Measurements from ENCODE around the gene SGPP1. TPM values are rescaled to one million over a fixed set of nuclear protein-coding genes. Genes with fewer than 3 reads are reported as not detected.

The SGPP1 gene
- total and polyA plus RNA-seq, 2 donors (not counting 1 experiment from before 2014, with no cell fraction given): 13.8 to 46.4 TPM

DNA sequence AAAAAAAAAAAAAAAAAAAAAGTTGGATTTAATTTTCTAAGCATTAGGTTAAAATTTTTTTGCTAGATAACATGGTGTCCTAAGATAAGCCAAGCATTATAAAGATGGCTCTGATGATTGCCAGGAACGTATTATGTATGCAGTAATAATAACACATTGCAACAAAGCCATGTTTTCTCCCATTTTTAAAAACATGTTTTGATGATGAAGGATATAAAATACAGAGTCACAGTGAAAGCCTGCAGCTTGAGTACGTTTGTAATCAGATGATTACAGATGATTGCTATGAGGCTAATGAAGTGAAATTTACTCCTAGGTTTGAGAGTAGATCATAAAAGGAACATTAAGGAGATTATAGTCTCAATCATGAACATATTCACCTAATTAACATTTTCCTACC lies 72.9 kb downstream of the SGPP1 start:
- no peak for DNase-seq
- Histone ChIP-seq H3K4me3 (ENCODE audit: control extremely low read depth in 1 of 5, extremely low read depth in 1 of 5, insufficient read depth in 1 of 5, low read depth in 2 of 5, low read length in 4 of 5) (no peak overlapping the region), H3K9ac (ENCODE audit: low read length) (no peak overlapping the region), H4K20me1 (ENCODE audit: control insufficient read depth, insufficient read depth, low read length, poor library complexity, severe bottlenecking) (no peaks in the 10 kb centered on the region), H3K9me3 (ENCODE audit: control extremely low read depth in 1 of 3, control insufficient read depth in 2 of 3, insufficient read depth in 1 of 3, low read length in 2 of 3) (no peaks in the 10 kb centered on the region), H3K4me1 (ENCODE audit: control insufficient read depth in 2 of 2, insufficient read depth in 2 of 2, low read length in 2 of 2) (peaks cover 5 to 6% of the 10 kb centered on the region in 2 donors), H3K27ac (ENCODE audit: low read length in 2 of 2) (no peak overlapping the region), H3K4me2 (replicated peaks; ENCODE audit: low read depth, low read length, poor library complexity, severe bottlenecking) (no peak overlapping the region), H3K27me3 (replicated peaks in 1 of 4; ENCODE audit: control extremely low read depth in 1 of 4, control insufficient read depth in 3 of 4, insufficient read depth in 4 of 4, low read length in 3 of 4) (no peaks in the 10 kb centered on the region), H3K79me2 (ENCODE audit: control insufficient read depth, insufficient read depth, low read length) (no peaks in the 10 kb centered on the region), H2AFZ (ENCODE audit: insufficient read depth, low read depth, low read length, poor library complexity, severe bottlenecking) (no peak overlapping the region), H3K36me3 (replicated peaks in 1 of 2; ENCODE audit: control extremely low read depth in 1 of 2, control insufficient read depth in 1 of 2, extremely low read depth in 1 of 2, insufficient read depth in 2 of 2, low read length in 1 of 2) (no peaks in the 10 kb centered on the region)
- TF ChIP-seq CTCF (IDR thresholded peaks at IDR 0.05): no peak
- no peak for TF ChIP-seq EZH2 (IDR thresholded peaks at IDR 0.05; ENCODE audit: borderline replicate concordance, insufficient read depth, low read depth, low read length, poor library complexity, severe bottlenecking)
- POLR2A ChIA-PET: interaction anchor here (0.7 kb wide), 1 partner anchor 23 kb away, joined by 3 read pairs; no protein-coding TSS in a partner anchor
- Mint-ChIP-seq H3K4me3 (no peak overlapping the region), H3K27ac (no peak overlapping the region), H3K4me1 (peaks cover 9% of the 10 kb centered on the region), H3K27me3 (no peaks in the 10 kb centered on the region), H3K9me3 (ENCODE audit: insufficient read depth) (no peaks in the 10 kb centered on the region)
- CTCF ChIA-PET: no interaction called here
- WGBS (ENCODE audit: insufficient coverage): no CpG with 5 or more reads among the region's 2 CpGs
- ATAC-seq (ENCODE audit: low read depth): no peak
- intact Hi-C loops (cut with micrococcal nuclease): no loop called here

GRCh38 chr14:63654346-63654745 lies 73.5 kb downstream of the SGPP1 start:
- no peak for TF ChIP-seq CTCF (IDR thresholded peaks at IDR 0.05)
- no peak for TF ChIP-seq EZH2 (IDR thresholded peaks at IDR 0.05; ENCODE audit: borderline replicate concordance, insufficient read depth, low read depth, low read length, poor library complexity, severe bottlenecking)
- Histone ChIP-seq H3K4me2 (replicated peaks; ENCODE audit: low read depth, low read length, poor library complexity, severe bottlenecking) (no peak overlapping the region), H4K20me1 (ENCODE audit: control insufficient read depth, insufficient read depth, low read length, poor library complexity, severe bottlenecking) (no peaks in the 10 kb centered on the region), H3K79me2 (ENCODE audit: control insufficient read depth, insufficient read depth, low read length) (no peaks in the 10 kb centered on the region), H3K36me3 (replicated peaks in 1 of 2; ENCODE audit: control extremely low read depth in 1 of 2, control insufficient read depth in 1 of 2, extremely low read depth in 1 of 2, insufficient read depth in 2 of 2, low read length in 1 of 2) (no peaks in the 10 kb centered on the region), H3K27me3 (replicated peaks in 1 of 4; ENCODE audit: control extremely low read depth in 1 of 4, control insufficient read depth in 3 of 4, insufficient read depth in 4 of 4, low read length in 3 of 4) (no peaks in the 10 kb centered on the region), H3K9me3 (ENCODE audit: control extremely low read depth in 1 of 3, control insufficient read depth in 2 of 3, insufficient read depth in 1 of 3, low read length in 2 of 3) (no peaks in the 10 kb centered on the region), H2AFZ (ENCODE audit: insufficient read depth, low read depth, low read length, poor library complexity, severe bottlenecking) (no peak overlapping the region), H3K4me1 (ENCODE audit: control insufficient read depth in 2 of 2, insufficient read depth in 2 of 2, low read length in 2 of 2) (peaks cover 5 to 6% of the 10 kb centered on the region in 2 donors), H3K4me3 (ENCODE audit: control extremely low read depth in 1 of 5, extremely low read depth in 1 of 5, insufficient read depth in 1 of 5, low read depth in 2 of 5, low read length in 4 of 5) (no peak overlapping the region), H3K27ac (ENCODE audit: low read length in 2 of 2) (no peak overlapping the region), H3K9ac (ENCODE audit: low read length) (no peak overlapping the region)
- WGBS (ENCODE audit: insufficient coverage): no CpG with 5 or more reads among the region's 2 CpGs
- H3K9me3 Mint-ChIP-seq (ENCODE audit: insufficient read depth): no peaks in the 10 kb centered on the region
- ATAC-seq (ENCODE audit: low read depth) (no peak), DNase-seq (no peak)
- peaks cover 9% of the 10 kb centered on the region for H3K4me1 Mint-ChIP-seq
- no peaks in the 10 kb centered on the region for H3K27me3 Mint-ChIP-seq
- intact Hi-C loops (cut with micrococcal nuclease): no loop called here
- H3K4me3 Mint-ChIP-seq: no peak overlapping the region
- ChIA-PET CTCF (no interaction called here), POLR2A (interaction anchor here (0.7 kb wide), 2 partner anchors 24 to 111 kb away, joined by 3 to 8 read pairs; no protein-coding TSS in a partner anchor)
- no peak overlapping the region for H3K27ac Mint-ChIP-seq

Data from B cell (primary cell).